ENCODE data around the gene TNFAIP1.

- no peak for TF ChIP-seq POLR2A (IDR thresholded peaks at IDR 0.05)
- no peak for TF ChIP-seq EP300 (IDR thresholded peaks at IDR 0.05)
Observed at GRCh38 chr17:28325211-28325610, 10.3 kb upstream of the TNFAIP1 start.

Measured in gastroesophageal sphincter (tissue), 2 donors.